ENCODE results near the gene GOLGA8A. TPM values are rescaled to one million over a fixed set of nuclear protein-coding genes. Genes with fewer than 3 reads are reported as not detected.

The GOLGA8A gene
- total and polyA plus RNA-seq, 2 donors (not counting 3 experiments of a cell fraction or from before 2014, with no cell fraction given) = 17.8 to 61.1 TPM

GRCh38 chr15:34470091-34470490 is 32.5 kb upstream of the GOLGA8A start:
- no peaks in the 10 kb centered on the region for H3K79me2 ChIP-seq (ENCODE audit: control insufficient read depth, insufficient read depth, low read length)
- ChIA-PET CTCF (no interaction called here), POLR2A (no interaction called here)
- no TSS peak for BruUV-seq (replicated peaks)
- dilution Hi-C loops (cut with MboI; ENCODE audit: extremely low pct_ligation_motif_present, low sequenced_read_pairs) (no loop called here), intact Hi-C loops (cut with micrococcal nuclease) (no loop called here)
- no peaks in the 10 kb centered on the region for H4K20me1 ChIP-seq (replicated peaks; ENCODE audit: control insufficient read depth, extremely low read depth, insufficient read depth, low read length)
- H3K9me3 ChIP-seq (replicated peaks; ENCODE audit: control insufficient read depth, insufficient read depth, low read length) = no peaks in the 10 kb centered on the region
- no peak for TF ChIP-seq POLR2AphosphoS5 (IDR thresholded peaks at IDR 0.05; ENCODE audit: insufficient read depth, low read depth, low read length)
- no peak for TF ChIP-seq MYC (IDR thresholded peaks at IDR 0.05; ENCODE audit: low read depth, low read length)
- no peak for TF ChIP-seq MAX (IDR thresholded peaks at IDR 0.05; ENCODE audit: insufficient read depth, insufficient read length)
- no peak for TF ChIP-seq FOS (IDR thresholded peaks at IDR 0.05; ENCODE audit: borderline replicate concordance, insufficient read depth, low read length)
- no peak for TF ChIP-seq POLR2A (IDR thresholded peaks at IDR 0.05; ENCODE audit: low read depth, low read length)
- TF ChIP-seq GATA2 (IDR thresholded peaks at IDR 0.05; ENCODE audit: insufficient read depth, insufficient read length, low read depth, low read length) = no peak
- no peak for TF ChIP-seq EZH2 (IDR thresholded peaks at IDR 0.05; ENCODE audit: borderline replicate concordance, low read depth, low read length, severe bottlenecking)
- no peak for TF ChIP-seq JUN (IDR thresholded peaks at IDR 0.05; ENCODE audit: borderline replicate concordance, insufficient read depth, insufficient read length, low read depth)
- TF ChIP-seq CTCF (IDR thresholded peaks at IDR 0.05; ENCODE audit: extremely low read depth in 1 of 2, insufficient read depth in 1 of 2, low read depth in 1 of 2, low read length in 2 of 2) = no peak
- peaks cover 12 to 32% of the 10 kb centered on the region in 2 experiments for H3K27me3 ChIP-seq (ENCODE audit: control insufficient read depth in 2 of 2, insufficient read depth in 2 of 2, low read length in 2 of 2)
- no peaks in the 10 kb centered on the region for H3K9me1 ChIP-seq (replicated peaks; ENCODE audit: control insufficient read depth, extremely low read depth, insufficient read depth, low read length)
- no peak overlapping the region for H3K9ac ChIP-seq (replicated peaks; ENCODE audit: extremely low read depth, insufficient read depth, low read length)
- H2AFZ ChIP-seq (ENCODE audit: low read depth, low read length) = no peak overlapping the region
- FAIRE-seq (no peak), DNase-seq (ENCODE audit: low read depth, low spot score) (no peak)
- H3K4me1 ChIP-seq (ENCODE audit: control insufficient read depth, extremely low read depth, insufficient read depth, low read length) = no peaks in the 10 kb centered on the region
- H3K4me3 ChIP-seq (replicated peaks in 1 of 3; ENCODE audit: insufficient read depth in 1 of 3, low read depth in 1 of 3, low read length in 3 of 3) = no peak overlapping the region
- H3K36me3 ChIP-seq (ENCODE audit: control insufficient read depth in 2 of 2, extremely low read depth in 1 of 2, insufficient read depth in 2 of 2, low read length in 2 of 2) = no peaks in the 10 kb centered on the region
- H3K4me2 ChIP-seq (ENCODE audit: insufficient read depth, low read length) = no peak overlapping the region
- H3K27ac ChIP-seq (ENCODE audit: insufficient read depth, low read depth, low read length) = no peak overlapping the region
